Right kidney (tissue), 1 donor: Measurements from ENCODE around the gene FAM234A.
"Not testable (repeated sequence)": the region's sequence is repeated elsewhere in the genome, so short reads cannot be mapped to it uniquely, and the experiment has no call there.

ENCODE experiments used
- DNase-seq: peaks from one replicate; pipeline ENCODE4 v3.0.0-alpha.2; 2016

The FAM234A gene

DNA sequence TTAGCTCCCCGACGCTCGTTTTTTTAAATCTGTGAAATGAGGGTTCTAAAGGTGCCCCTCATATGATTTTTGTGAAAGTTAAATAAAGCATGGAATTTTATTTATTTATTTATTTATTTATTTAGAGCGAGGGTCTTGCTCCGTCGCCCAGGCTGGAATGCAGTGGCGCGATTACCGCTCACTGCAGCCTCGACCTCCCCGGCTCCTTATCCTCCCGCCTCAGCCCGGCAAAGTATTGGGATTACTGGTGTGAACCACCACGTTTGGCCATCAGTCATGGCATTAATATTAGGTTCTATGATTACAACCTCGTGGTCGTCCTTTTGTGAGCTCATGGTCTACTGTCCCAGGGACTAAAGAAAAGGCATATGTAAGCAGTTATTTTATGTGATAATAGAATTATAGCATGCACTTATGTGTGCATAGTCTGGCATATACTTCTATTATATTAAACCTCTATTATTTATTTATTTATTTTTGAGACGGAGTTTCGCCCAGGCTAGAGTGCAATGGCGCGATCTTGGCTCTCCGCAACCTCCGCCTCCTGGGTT is 4.8 kb upstream of the FAM234A start:
- DNase-seq = no peak

DNA sequence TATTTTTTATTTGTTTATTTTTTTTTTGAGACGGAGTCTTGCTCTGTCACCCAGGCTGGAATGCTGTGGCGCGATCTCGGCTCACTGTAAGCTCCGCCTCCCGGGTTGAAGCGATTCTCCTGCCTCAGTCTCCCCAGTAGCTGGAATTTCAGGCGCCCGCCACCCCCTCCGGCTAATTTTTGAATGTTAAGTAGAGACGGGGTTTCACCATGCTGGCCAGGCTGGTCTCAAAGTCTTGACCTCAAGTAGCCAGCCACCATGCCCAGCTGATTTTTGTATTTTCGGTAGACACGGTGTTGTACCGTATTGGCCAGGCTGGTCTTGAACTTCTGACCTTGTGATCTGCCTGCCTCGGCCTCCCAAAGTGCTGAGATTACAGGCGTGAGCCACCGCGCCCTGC is 4.3 kb upstream of the FAM234A start:
- DNase-seq = not testable (repeated sequence)

DNA sequence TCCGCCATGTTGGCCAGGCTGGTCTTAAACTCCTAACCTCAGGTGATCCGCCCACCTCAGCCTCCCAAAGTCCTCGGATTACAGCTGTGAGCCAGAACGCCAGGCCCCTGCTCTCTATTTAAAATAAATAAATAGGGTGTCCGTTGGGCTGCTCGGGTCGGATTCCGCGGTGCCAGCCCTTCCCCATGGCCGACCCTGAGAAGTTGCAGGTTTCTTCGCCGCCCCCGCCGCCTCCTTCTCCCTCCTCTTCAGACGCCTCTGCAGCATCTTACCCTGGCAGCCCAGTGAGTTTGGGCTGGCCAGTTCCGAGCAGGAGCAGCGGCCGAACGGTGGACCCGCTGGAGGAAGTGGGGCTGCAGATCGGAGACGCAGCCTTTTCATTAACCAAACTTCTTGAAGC is 3.7 kb upstream of the FAM234A start:
- DNase-seq = peak; percentile 27

DNA sequence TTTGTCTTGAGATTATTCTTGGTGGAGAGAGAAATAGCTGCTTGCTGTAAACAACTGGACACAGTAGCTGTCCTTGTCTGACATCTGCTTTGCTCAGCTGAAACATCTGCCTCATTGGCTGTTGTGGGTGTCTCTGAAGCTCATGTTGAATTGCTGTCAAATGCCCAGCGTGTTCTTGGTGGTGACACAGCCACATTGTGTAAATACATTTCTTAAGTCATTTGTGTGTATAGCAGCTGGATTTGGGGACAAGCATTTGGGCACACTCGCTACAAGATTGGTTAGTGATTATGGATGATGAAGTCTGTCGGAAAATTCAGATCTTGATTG is 5.3 kb downstream of the FAM234A start:
- DNase-seq = no peak

DNA sequence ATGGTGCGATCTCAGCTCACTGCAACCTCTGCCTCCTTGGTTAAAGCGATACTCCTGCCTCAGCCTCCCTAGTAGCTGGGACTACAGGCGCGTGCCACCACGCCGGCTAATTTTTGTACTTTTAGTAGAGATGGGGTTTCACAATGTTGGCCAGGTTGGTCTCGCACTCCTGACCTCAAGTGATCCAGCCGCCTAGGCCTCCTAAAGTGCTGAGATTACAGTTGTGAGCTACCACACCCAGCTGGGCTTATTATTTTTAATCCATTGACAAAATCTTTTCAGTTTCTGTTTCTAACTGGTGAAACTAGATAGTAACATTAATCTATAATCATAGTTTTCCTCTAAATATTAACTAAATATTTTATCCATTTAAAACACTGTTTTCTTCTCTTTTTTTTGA is 5.9 kb downstream of the FAM234A start:
- DNase-seq = no peak

DNA sequence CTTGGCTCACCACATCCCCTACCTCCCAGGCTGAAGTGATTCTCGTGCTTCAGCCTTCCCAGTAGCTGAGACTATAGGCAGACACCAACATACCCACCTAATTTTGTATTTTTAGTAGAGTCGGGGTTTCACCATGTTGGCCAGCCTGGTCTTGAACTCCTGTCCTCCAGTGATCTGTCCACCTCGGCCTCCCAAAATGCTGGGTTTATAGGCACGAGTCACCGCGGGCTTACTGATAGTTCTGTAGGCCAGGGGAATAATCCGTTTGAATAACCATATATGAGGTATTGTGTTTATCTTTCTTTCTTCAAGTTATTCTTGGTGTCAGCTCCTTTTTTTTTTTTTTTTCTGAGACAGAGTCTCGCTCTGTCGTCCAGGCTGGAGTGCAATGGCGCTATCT is 7.7 kb downstream of the FAM234A start:
- no peak for DNase-seq

DNA sequence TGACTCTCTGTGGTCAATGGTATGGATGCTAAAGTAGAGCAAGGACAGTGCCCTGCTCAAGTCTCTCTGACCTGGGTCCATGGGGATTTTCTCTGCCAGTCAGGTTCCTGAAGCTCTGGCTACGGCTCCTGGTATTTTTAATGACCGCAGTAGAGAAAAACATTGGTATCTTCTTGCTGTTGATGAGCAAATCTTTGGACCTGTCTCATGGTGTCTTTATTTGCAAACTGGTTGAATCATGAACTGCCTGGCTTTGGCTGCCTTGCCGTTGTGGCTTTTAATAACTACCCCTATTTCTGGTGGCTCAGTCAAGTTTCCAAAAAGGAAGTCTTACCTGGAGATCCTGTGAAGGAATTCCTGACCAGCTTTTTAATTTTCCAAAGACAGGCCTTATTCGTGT is 8.7 kb downstream of the FAM234A start:
- DNase-seq = no peak

DNA sequence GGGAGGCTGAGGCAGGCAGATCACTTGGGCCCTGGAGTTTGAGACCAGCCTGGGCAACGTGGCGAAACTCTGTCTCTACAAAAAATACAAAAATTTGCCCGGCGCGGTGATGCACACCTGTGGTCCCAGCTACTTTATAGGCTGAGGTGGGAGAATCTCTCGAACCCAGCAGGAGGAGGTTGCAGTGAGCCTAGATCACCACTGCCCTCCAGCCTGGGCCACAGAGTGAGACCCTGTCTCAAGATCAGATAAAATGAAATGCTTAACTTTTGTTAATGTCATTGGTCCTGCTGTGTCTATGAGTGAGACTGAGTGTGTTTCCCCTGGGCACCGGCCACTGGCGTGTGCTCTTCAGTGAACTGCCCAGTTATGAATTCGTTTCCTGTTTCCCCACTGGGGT is 10.5 kb downstream of the FAM234A start:
- no peak for DNase-seq

DNA sequence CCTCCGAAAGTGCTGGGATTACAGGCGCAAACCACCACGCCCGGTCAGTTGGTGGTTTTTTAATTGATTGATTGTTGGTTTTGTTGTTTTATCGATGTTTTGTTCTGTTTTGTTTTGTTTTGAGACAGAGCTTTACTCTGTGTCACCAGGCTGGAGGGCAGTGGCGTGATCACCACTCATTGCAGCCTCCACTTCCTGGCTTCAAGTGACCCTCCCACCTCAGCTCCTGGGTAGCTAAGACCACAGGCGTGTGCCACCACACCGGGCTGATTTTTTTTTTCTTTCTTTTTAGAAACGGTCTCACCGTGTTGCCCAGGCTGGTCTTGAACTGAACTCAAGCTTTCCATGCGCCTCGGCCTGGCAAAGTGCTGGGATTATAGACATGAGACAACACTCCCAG is 12.4 kb downstream of the FAM234A start:
- DNase-seq = no peak

DNA sequence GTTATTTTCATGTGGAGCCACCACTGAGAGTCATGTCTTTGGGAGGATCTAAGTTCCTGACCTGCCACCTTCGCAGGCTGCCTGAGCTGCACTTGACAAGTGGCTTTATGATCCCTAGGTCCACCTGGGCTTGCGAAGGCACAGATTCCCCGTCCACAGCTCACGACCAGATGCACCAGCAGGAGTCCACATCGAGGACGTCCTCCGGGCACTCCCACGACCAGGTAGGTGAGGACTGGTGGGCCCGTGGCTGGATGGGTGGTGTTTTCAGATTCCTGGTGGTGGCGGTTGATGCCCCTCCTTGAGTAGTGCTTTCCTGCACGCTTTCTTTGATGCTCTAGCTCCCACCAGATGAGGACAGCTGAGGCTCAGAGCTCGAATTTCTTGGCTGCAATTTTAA is 14.8 kb downstream of the FAM234A start:
- DNase-seq = no peak

DNA sequence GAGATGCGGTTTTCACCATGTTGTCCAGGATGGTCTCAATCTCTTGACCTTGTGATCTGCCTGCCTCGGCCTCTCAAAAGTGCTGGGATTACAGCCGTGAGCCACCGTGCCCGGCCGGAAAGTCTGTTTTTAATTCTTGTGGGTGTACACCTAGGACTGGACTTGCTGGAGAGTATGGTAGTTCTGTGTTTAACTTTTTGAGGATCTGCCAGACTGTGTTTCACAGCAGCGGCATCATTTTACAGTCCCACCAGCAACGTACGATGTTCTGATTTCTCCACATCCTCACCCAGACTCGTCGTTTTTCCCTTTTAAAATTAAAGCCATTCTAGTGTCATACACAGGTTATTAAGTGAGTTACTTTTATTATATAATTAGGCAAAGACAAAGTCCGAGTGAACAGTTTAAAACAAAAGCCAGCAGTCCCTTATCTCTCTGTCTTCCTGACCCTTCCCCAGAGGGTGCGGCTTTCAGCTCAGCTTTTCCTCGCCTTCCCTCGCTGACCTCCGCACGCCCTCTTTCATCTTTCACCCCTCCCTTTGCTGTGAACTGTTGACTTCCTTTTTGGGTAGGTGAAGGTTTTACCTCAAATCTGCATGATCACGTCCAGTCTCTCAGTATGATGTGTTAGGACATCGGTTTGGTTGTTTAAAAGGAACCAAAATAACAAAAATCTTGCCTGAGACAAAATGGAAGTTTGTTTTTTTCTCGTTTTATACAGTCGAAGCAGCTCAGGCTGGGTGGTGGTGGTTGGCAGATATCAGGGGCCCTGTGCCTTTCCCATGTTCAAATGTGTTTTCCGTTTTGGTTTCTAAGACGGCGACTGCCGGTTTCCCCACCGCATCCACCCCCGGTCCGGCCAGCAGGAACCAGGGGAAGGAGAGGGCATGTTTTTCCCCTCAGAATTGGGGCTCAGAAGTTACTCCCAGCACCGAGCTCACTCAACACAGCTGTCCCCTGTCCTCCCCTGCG is 18.0 kb downstream of the FAM234A start:
- no peak for DNase-seq

DNA sequence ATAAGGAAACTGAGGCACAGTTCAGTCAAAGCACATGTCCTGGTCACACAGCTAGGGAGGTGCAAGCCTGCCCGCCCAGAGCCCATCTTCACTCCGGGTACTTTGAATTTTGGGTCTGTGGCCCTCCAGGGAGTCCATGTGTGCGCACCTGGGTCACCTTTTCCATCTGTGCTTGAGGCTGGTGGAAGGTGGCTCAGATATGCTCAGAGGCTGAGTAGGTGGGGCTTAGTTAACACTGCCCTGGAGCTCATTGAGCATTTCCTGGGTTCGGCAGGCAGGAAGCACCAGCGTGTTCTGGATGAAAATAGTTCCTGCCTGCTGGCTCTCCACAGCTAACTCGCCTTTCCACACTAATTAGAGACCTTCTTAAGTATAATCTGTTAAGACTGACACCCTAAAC is 19.2 kb downstream of the FAM234A start:
- no peak for DNase-seq

DNA sequence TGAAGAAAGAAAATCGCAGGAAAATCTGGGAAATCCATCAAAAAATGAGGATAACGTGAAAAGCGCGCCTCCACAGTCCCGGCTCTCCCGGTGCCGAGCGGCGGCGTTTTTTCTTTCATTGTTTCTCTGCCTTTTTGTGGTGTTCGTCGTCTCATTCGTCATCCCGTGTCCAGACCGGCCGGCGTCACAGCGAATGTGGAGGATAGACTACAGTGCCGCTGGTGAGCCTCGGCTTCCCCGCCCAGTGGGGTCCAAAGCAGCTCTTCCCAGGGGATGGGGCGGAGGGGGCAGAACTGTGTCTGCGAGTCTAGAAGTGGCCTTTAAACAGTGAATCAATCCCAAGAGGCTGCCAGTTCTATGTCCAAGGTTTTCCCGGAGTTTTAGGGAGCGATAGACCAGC is 19.8 kb downstream of the FAM234A start:
- DNase-seq = no peak

DNA sequence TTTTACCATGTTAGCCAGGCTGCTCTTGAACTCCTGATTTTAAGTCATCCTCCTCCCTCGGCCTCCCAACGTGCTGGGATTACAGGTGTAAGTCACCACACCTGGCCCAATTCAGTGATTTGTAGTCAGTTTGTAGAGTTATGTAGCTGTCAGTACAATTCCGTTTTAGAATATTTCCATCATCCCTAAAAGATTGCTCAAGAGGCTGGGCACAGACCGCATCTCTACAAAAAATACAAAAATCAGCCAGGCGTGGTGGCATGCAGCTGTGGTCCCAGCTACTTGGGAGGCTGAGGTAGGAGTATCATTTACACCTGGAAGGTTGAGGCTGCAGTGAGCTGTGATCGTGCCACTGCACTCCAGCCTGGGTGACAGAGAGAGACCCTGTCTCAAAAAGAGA is 20.6 kb downstream of the FAM234A start:
- DNase-seq = no peak

DNA sequence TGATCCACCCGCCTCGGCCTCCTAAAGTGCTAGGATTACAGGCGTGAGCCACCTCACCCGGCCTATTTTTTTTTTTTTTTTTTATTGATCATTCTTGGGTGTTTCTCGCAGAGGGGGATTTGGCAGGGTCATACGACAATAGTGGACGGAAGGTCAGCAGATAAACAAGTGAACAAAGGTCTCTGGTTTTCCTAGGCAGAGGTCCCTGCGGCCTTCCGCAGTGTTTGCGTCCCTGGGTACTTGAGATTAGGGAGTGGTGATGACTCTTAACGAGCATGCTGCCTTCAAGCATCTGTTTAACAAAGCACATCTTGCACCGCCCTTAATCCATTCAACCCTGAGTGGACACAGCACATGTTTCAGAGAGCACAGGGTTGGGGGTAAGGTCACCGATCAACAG is 23.5 kb downstream of the FAM234A start:
- not testable (repeated sequence) for DNase-seq

DNA sequence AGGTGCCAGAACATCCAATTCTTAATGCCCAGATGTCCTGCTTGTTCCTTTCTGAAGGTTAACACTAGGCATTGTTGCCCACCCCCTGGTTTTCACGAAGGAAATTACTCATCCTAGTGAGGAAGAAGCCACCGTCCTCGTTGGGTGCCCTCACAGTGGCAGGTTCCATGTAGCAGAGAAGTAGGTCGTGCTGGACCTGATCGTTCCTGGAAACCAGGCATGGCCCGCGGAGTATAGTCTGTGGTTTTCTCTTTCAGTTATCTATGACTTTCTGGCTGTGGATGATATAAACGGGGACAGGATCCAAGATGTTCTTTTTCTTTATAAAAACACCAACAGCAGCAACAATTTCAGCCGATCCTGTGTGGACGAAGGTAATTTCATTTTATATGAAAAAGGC is 24.6 kb downstream of the FAM234A start:
- no peak for DNase-seq

DNA sequence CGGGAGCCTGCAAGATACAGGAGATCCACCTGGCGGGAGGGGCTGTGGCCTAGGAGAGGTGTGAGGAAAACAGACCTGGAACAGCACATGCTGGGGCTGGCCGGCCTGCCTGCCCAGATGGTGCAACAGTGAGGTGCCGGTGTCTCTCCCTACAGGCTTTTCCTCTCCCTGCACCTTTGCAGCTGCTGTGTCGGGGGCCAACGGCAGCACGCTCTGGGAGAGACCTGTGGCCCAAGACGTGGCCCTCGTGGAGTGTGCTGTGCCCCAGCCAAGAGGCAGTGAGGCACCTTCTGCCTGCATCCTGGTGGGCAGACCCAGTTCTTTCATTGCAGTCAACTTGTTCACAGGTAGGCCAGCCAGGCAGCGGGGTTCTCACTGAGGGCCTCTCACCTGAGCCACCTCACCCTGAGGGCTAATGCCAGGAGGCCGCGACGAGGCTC is 25.2 kb downstream of the FAM234A start:
- DNase-seq = no peak

DNA sequence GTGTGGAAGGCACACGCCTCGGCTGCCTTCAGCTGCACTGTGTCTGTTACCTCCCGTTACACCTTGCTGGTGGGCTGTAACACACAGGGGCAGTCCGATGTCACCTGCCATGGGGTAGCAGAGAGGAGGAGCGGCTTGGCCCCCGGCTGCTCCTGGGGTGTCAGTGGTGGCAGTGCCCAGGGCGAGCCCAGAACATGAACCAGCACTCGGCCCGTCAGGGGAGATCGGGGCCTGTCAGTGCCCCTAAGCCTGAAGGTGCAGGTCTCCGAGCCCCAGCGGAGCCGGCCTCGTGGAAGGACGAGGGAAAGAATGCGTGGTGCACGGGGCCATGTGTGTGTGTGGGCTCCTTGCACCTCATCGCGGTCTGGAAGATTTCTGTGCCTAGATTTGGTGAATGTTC is 25.7 kb downstream of the FAM234A start:
- no peak for DNase-seq

DNA sequence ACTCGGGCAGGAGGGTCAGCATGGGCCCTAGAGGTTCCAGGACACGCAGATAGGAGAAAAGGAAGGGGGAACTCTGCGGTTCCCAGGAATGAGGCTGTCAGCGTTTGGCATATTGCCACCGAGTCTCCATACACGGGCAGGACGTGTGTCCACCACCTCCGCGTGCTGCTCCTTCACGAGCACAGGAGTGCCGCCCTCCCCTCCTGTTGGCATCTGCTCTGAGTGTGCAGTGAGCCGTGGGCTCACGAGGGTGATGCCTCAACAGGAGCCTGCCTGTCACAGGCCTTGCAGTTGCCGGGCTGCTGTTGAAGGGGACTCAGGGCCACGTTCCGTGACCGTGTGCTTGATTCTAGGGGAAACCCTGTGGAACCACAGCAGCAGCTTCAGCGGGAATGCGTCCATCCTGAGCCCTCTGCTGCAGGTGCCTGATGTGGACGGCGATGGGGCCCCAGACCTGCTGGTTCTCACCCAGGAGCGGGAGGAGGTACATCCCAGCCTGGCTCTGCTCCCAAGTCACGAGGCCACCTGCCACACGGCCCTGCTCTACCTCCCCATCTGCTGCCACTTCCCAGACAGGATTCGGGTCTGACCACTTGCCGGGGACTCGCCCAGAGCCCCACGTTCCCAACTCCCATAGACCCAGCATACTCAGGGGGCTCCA is 26.5 kb downstream of the FAM234A start:
- DNase-seq = no peak

DNA sequence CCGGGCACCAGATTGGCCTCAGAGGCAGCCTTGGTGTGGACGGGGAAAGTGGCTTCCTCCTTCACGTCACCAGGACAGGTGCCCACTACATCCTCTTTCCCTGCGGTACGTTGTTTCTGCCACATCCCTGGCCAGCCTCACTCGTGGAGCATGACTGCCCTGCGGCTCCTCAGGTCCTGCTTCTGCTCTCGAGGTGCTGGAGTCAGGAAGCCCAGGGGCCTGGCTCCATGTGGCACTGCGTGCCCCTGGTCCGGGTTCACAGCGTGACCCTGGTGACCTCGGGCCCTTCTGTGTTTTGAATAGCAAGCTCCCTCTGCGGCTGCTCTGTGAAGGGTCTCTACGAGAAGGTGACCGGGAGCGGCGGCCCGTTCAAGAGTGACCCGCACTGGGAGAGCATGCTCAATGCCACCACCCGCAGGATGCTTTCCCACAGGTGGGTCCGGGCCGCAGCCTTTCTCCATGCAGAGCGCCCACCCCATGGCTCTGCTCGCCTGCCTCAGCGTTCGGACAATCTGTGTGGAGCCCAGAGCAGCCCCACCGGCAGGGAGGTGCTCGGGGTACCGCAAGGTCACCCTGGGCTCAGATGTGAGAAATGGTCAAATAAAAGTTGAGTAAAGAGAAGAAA is 27.6 kb downstream of the FAM234A start:
- DNase-seq = no peak

DNA sequence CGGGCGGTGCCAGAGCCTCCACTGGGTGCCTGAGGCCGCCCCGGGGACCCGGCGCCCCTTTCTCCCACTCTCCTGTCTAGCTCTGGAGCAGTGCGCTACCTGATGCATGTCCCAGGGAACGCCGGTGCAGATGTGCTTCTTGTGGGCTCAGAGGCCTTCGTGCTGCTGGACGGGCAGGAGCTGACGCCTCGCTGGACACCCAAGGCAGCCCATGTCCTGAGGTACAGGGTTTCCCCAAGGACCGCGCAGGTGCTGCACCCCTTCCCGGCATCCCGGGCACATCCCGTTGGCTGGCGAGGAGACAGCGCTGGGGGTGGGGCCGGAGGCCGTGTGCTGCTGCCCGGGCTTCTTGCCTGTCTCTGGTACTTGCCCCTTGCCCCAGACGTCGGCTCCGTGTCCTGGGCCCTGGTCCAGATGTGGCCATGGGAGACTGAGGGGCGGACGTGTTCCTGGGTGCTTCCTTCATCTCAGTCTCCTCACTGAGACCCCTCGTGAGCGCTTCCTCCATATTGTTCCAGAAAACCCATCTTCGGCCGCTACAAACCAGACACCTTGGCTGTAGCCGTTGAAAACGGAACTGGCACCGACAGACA is 28.7 kb downstream of the FAM234A start:
- DNase-seq = no peak

DNA sequence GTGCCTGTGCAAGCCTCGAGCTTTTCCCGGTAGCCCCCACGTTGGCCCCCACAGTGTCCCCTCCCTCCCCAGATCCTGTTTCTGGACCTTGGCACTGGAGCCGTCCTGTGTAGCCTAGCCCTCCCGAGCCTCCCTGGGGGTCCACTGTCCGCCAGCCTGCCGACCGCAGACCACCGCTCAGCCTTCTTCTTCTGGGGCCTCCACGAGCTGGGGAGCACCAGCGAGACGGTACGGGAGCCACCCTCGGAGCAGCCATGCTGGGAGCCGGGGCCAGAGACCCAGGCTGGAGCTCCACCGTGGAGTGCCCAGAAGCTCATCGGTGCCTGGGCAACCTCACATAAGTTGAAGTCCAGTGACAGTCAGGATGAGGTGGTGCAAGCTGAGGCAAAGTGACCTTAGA is 29.3 kb downstream of the FAM234A start:
- DNase-seq = no peak

DNA sequence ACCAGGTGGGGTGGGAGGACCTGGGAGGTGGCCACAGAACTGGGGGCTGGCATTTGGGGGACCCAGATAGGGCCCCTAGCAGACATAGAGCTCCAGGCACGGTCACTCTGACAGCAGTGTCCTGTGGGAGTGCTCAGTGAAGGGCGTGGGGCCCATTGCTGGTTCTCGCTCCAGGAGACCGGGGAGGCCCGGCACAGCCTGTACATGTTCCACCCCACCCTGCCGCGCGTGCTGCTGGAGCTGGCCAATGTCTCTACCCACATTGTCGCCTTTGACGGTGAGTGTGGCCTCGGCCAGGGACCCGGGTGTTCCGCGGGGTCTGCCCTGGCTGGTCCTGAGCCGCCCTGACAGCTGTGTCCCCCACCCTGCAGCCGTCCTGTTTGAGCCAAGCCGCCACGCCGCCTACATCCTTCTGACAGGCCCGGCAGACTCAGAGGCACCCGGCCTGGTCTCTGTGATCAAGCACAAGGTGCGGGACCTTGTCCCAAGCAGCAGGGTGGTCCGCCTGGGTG is 29.9 kb downstream of the FAM234A start:
- no peak for DNase-seq
